ENCODE measurements around the gene MEGF6. TPM values are rescaled to one million over a fixed set of nuclear protein-coding genes. Genes with fewer than 3 reads are reported as not detected.

Gene MEGF6
- total and polyA plus RNA-seq, 12 donors, result 1.8 to 14.1 (median 7.0) TPM

DNA sequence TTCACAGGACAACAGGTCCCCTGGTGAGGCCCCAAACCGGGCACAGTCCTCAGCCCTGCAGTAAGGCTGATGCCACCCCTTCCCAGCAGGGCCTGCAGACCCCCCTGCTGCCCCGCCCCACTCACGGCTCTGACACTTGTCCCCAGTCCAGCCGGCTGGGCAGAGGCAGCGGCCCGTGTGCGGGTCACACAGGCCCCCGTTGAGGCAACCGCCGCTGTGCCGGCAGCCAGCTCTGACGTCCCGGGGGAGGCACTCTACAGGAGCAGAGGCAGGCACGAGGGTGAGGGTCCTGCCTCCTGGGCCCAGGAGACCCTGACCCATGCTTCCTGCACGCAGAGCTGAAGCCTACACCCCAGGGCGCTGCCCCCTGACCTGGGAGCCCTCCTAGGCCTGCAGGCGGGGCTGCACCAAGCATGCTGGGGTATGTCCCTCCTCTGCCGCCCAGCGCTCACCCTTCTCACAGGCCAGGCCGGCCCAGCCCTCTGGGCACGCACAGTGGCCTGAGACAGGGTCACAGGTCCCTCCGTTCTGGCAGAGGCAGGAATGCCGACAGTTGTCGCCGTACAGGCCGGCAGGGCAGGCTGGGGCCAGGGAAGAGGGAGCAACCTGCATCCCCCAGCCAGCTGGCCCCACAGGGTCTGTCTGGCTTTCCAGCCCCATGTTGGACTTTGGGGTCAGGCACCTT lies 112.9 kb downstream of the MEGF6 start:
- TF ChIP-seq, protein P1, sequence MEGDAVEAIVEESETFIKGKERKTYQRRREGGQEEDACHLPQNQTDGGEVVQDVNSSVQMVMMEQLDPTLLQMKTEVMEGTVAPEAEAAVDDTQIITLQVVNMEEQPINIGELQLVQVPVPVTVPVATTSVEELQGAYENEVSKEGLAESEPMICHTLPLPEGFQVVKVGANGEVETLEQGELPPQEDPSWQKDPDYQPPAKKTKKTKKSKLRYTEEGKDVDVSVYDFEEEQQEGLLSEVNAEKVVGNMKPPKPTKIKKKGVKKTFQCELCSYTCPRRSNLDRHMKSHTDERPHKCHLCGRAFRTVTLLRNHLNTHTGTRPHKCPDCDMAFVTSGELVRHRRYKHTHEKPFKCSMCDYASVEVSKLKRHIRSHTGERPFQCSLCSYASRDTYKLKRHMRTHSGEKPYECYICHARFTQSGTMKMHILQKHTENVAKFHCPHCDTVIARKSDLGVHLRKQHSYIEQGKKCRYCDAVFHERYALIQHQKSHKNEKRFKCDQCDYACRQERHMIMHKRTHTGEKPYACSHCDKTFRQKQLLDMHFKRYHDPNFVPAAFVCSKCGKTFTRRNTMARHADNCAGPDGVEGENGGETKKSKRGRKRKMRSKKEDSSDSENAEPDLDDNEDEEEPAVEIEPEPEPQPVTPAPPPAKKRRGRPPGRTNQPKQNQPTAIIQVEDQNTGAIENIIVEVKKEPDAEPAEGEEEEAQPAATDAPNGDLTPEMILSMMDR (IDR thresholded peaks at IDR 0.05), result no peak
- H3K4me1 ChIP-seq, result no peaks in the 10 kb centered on the region
- H3K36me3 ChIP-seq, result no peaks in the 10 kb centered on the region
- H3K9me3 ChIP-seq, result no peaks in the 10 kb centered on the region
- 86 to 89% methylated on average over 26 of the region's 26 CpGs for WGBS, 2 donors
- intact Hi-C loops (cut with DNase I), result loop anchor here in 2 of 10 donors (10.0 kb wide), 2 partner anchors 66 to 226 kb away; no protein-coding TSS in a partner anchor
- H3K27ac ChIP-seq, result no peak overlapping the region
- ATAC-seq (no peak), DNase-seq (no peak)
- H3K27me3 ChIP-seq, result no peaks in the 10 kb centered on the region
- no peak overlapping the region for H3K4me3 ChIP-seq

GRCh38 chr1:3497521-3497920 lies 113.8 kb downstream of the MEGF6 start:
- 88 to 90% methylated on average over 19 of the region's 19 CpGs for WGBS, 2 donors
- TF ChIP-seq, protein P1 (IDR thresholded peaks at IDR 0.05), result no peak
- no peaks in the 10 kb centered on the region for H3K9me3 ChIP-seq
- no peak overlapping the region for H3K27ac ChIP-seq
- intact Hi-C loops (cut with DNase I), result loop anchor here in 2 of 10 donors (10.0 kb wide), 2 partner anchors 67 to 227 kb away; no protein-coding TSS in a partner anchor
- ATAC-seq (no peak), DNase-seq (no peak)
- H3K4me3 ChIP-seq, result no peak overlapping the region
- no peaks in the 10 kb centered on the region for H3K27me3 ChIP-seq
- no peaks in the 10 kb centered on the region for H3K4me1 ChIP-seq
- no peaks in the 10 kb centered on the region for H3K36me3 ChIP-seq

GRCh38 chr1:3496916-3497315 lies 114.4 kb downstream of the MEGF6 start:
- Histone ChIP-seq H3K27me3 (no peaks in the 10 kb centered on the region), H3K4me1 (no peaks in the 10 kb centered on the region), H3K36me3 (no peaks in the 10 kb centered on the region), H3K9me3 (no peaks in the 10 kb centered on the region), H3K4me3 (no peak overlapping the region), H3K27ac (no peak overlapping the region)
- DNase-seq (no peak), ATAC-seq (no peak)
- WGBS, 2 donors, result 93% methylated on average over 20 of the region's 20 CpGs
- TF ChIP-seq, protein P1 (IDR thresholded peaks at IDR 0.05), result no peak
- intact Hi-C loops (cut with DNase I), result loop anchor here in 2 of 10 donors (10.0 kb wide), 2 partner anchors 68 to 228 kb away; no protein-coding TSS in a partner anchor

GRCh38 chr1:3495776-3496745 lies 115.2 kb downstream of the MEGF6 start:
- Histone ChIP-seq H3K27ac (no peak overlapping the region), H3K4me1 (peaks cover 0 to 7% (median 6%) of the 10 kb centered on the region in 9 donors), H3K36me3 (no peaks in the 10 kb centered on the region), H3K27me3 (no peaks in the 10 kb centered on the region), H3K9me3 (no peaks in the 10 kb centered on the region), H3K4me3 (no peak overlapping the region)
- intact Hi-C loops (cut with DNase I), result loop anchor here in 2 of 10 donors (10.0 kb wide), 2 partner anchors 69 to 229 kb away; no protein-coding TSS in a partner anchor
- 87 to 90% methylated on average over 34 to 36 of the region's 36 CpGs for WGBS, 2 donors
- TF ChIP-seq, protein P1 (IDR thresholded peaks at IDR 0.05), result no peak
- DNase-seq (no peak), ATAC-seq (no peak)
